Vagina (tissue), 2 donors: ENCODE measurements around the gene TRAF3IP1.

Experiments
- POLR2A ChIP-seq, 2 donors: fragments of 450-650 bp; IDR thresholded peaks; one replicate each; pipeline ENCODE4 v1.6.1; 2017; ENCODE audit warnings: antibody characterized with exemption in 2 of 2, mild to moderate bottlenecking in 2 of 2, moderate library complexity in 2 of 2
- POLR2AphosphoS5 ChIP-seq, 2 donors: sonication (generic); formaldehyde crosslinking; IDR thresholded peaks; one replicate each; pipeline ENCODE4 v1.9.0; 2017; ENCODE audit warnings: antibody characterized with exemption in 2 of 2, mild to moderate bottlenecking in 2 of 2, low read depth in 1 of 2; ENCODE audit not compliant: insufficient read depth in 1 of 2
- TF ChIP-seq, protein P1 (sequence below), 3 experiments: fragments of 450-650 bp in 2 of 3; fragments of 200-600 bp in 1 of 3; sonication (generic) in 1 of 3; IDR thresholded peaks; one replicate each; pipeline ENCODE4 v1.5.1; 2017 to 2019; ENCODE audit warnings: antibody characterized with exemption in 3 of 3, mild to moderate bottlenecking in 2 of 3, moderate library complexity in 2 of 3

DNA sequence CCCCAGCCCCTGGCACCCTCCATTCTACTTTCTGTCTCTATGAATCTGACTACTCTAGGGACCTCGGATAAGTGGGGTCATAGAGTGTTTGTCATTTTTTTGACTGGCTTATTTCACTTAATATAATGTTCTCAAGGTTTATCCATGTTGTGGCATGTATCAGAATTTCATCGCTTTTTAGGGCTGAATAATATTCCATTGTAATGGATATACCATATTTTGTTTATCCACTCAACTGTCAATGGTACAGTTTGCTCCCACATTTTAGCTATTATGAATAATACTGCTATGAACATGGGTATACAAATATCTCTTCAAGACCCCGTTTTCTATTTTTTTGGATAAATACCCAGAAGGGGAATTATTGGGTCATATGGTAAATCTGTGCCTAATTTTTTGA lies 7.4 kb downstream of the TRAF3IP1 start:
- TF ChIP-seq, protein P1, sequence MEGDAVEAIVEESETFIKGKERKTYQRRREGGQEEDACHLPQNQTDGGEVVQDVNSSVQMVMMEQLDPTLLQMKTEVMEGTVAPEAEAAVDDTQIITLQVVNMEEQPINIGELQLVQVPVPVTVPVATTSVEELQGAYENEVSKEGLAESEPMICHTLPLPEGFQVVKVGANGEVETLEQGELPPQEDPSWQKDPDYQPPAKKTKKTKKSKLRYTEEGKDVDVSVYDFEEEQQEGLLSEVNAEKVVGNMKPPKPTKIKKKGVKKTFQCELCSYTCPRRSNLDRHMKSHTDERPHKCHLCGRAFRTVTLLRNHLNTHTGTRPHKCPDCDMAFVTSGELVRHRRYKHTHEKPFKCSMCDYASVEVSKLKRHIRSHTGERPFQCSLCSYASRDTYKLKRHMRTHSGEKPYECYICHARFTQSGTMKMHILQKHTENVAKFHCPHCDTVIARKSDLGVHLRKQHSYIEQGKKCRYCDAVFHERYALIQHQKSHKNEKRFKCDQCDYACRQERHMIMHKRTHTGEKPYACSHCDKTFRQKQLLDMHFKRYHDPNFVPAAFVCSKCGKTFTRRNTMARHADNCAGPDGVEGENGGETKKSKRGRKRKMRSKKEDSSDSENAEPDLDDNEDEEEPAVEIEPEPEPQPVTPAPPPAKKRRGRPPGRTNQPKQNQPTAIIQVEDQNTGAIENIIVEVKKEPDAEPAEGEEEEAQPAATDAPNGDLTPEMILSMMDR (IDR thresholded peaks at IDR 0.05): no peak
- no peak for TF ChIP-seq POLR2AphosphoS5 (IDR thresholded peaks at IDR 0.05; ENCODE audit: insufficient read depth in 1 of 2, low read depth in 1 of 2)
- TF ChIP-seq POLR2A (IDR thresholded peaks at IDR 0.05): no peak
